Measurements from ENCODE around the gene AFF3.
"Not testable (repeated sequence)": the region's sequence is repeated elsewhere in the genome, so short reads cannot be mapped to it uniquely, and the experiment has no call there.

DNA sequence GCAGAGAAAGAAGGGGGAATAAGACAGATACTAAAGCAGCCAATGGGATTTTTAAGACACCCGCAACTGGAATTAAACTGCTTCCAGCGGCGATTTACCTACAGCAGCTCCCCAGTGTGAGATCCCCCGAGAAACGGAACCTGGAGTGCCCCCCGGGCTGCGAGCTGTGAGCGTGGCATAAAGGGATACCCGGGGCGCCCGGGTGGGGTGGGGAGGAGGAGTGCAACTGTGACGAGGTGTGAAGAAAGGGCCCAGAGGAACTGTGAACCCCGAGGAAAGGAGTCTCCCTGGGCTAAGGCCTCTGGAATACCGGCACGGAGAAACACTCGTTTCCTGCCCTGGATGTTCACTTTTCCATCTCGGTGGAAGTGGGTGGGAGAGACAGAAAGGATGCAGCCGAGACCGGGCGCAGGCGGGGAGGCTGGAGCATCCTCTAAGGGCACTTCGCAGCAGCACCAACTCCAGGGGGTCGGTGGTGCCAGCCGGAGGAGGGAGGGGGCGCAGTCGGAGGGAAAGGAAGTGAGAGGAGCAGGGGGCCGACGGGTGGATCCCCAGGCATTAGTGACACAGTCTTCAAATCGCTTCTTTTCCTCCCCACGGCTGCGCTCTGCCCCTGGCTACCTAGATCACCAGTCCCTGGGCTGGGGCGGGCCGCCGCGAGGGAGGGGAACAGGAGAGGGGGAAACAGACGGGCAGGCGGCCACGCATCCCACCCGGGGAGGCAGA is 38.7 kb downstream of the AFF3 start:
- TF ChIP-seq EP300, POLR2A (IDR thresholded peaks at IDR 0.05): not testable (repeated sequence)

Measured in stomach (tissue), 4 donors.